Common myeloid progenitor, CD34-positive (primary cell): Measurements from ENCODE around the gene RAD23B.
A peak's percentile ranks its signal among the peaks of the same experiment; 100 is the strongest.
"Not testable (repeated sequence)": the region's sequence is repeated elsewhere in the genome, so short reads cannot be mapped to it uniquely, and the experiment has no call there.

Experiments
- CTCF ChIA-PET: fragments of 350-600 bp; sonication (Branson Sonifier 250); formaldehyde crosslinking; loops from one replicate; lab custom pipeline; 2021; ENCODE audit warnings: antibody characterized with exemption; lab: Charles Lee
- POLR2A ChIA-PET: fragments of 350-600 bp; sonication (Branson Sonifier 250); formaldehyde crosslinking; loops from one replicate; lab custom pipeline; 2021; ENCODE audit warnings: antibody characterized with exemption; lab: Charles Lee
- DNase-seq, 3 donors: peaks; one replicate each; pipeline versions ENCODE4 v3.0.0 to v3.0.0-alpha.2; 2013
- H3K27ac ChIP-seq, 2 experiments: 1 replicate in 1 of 2; 2 replicates in 1 of 2; pipeline ENCODE4 v1.7.0; 2013; ENCODE audit warnings: inconsistent platforms in 2 of 2, low read length in 2 of 2, mild to moderate bottlenecking in 2 of 2, low read depth in 1 of 2, moderate library complexity in 1 of 2; ENCODE audit not compliant: severe bottlenecking in 2 of 2, insufficient read depth in 1 of 2, poor library complexity in 1 of 2
- H3K27me3 ChIP-seq, 5 experiments: replicated peaks in 2 of 5; 1 replicate in 3 of 5; 2 replicates in 2 of 5; pipeline versions ENCODE4 v1.6.1 to v1.7.0; 2013; ENCODE audit warnings: low read length in 4 of 5, mild to moderate bottlenecking in 2 of 5, moderate library complexity in 2 of 5, inconsistent platforms in 1 of 5; ENCODE audit not compliant: insufficient read depth in 5 of 5, control insufficient read depth in 4 of 5
- H3K36me3 ChIP-seq, 4 experiments: 1 replicate in 2 of 4; 2 replicates in 2 of 4; pipeline versions ENCODE4 v1.6.1 to v1.7.0; 2013; ENCODE audit warnings: low read length in 3 of 4, control low read depth in 1 of 4, mild to moderate bottlenecking in 1 of 4; ENCODE audit not compliant: control insufficient read depth in 4 of 4, insufficient read depth in 4 of 4
- H3K4me1 ChIP-seq, 4 experiments: 1 replicate in 3 of 4; 2 replicates in 1 of 4; pipeline versions ENCODE4 v1.6.1 to v1.7.1; 2013; ENCODE audit warnings: low read length in 3 of 4, mild to moderate bottlenecking in 3 of 4, control low read depth in 1 of 4, inconsistent platforms in 1 of 4, moderate library complexity in 1 of 4; ENCODE audit not compliant: control insufficient read depth in 4 of 4, insufficient read depth in 4 of 4; ENCODE audit errors: control extremely low read depth in 1 of 4
- H3K4me3 ChIP-seq, 7 experiments: 1 replicate in 4 of 7; 2 replicates in 3 of 7; pipeline versions ENCODE4 v1.5.1 to v1.7.0; 2013; ENCODE audit warnings: mild to moderate bottlenecking in 7 of 7, low read length in 6 of 7, moderate library complexity in 6 of 7, inconsistent platforms in 2 of 7, low read depth in 2 of 7, control low read depth in 1 of 7; ENCODE audit not compliant: insufficient read depth in 4 of 7, control insufficient read depth in 1 of 7; ENCODE audit errors: extremely low read depth in 1 of 7
- H3K9me3 ChIP-seq, 5 experiments: 1 replicate in 4 of 5; 2 replicates in 1 of 5; pipeline versions ENCODE4 v1.6.1 to v1.7.1; 2013; ENCODE audit warnings: low read length in 4 of 5, mild to moderate bottlenecking in 2 of 5, inconsistent platforms in 1 of 5, low read depth in 1 of 5, moderate library complexity in 1 of 5; ENCODE audit not compliant: control insufficient read depth in 4 of 5, insufficient read depth in 2 of 5; ENCODE audit errors: control extremely low read depth in 1 of 5
- WGBS: methylation state at CpG from one replicate; pipeline ENCODE4 v1.1.5; 2013; ENCODE audit not compliant: insufficient coverage; 5-methylcytosine and 5-hydroxymethylcytosine counted together

Gene RAD23B

GRCh38 chr9:107258919-107259318, 24.2 kb upstream of the RAD23B start:
- peaks cover 0 to 8% (median 4%) of the 10 kb centered on the region in 4 experiments for H3K4me1 ChIP-seq
- H3K9me3 ChIP-seq, result no peaks in the 10 kb centered on the region
- H3K4me3 ChIP-seq, result no peak overlapping the region
- no peaks in the 10 kb centered on the region for H3K36me3 ChIP-seq
- POLR2A ChIA-PET, result no interaction called here
- no peak overlapping the region for H3K27ac ChIP-seq
- DNase-seq, result no peak
- CTCF ChIA-PET, result interaction anchor here (0.6 kb wide), 1 partner anchor 7 kb away, joined by 4 read pairs; no protein-coding TSS in a partner anchor
- H3K27me3 ChIP-seq, result no peaks in the 10 kb centered on the region
- WGBS, result 93% methylated on average over 3 of the region's 3 CpGs

DNA sequence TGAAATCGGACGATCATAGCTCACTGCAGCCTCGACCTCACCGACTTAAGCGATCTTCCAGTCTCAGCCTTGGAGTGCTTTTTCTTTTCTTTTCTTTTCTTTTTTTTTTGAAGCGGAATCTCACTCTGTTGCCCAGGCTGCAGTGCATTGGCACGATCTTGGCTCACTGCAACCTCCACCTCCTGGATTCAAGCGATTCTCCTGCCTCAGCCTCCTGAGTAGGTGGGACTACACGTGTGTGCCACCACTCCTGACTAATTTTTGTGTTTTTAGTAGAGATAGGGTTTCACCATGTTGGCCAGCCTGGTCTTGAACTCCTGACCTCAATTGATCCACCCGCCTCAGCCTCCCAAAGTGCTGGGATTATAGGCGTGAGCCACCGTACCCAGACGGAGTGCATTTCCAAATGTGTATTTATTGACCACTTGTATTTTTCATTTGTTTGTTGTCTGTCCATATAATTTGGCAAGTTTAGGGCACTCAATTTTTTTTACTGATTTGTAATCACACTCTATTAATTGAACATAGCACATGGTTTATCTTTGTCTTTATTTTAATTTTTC, 23.2 kb upstream of the RAD23B start:
- H3K27me3 ChIP-seq, H3K27ac ChIP-seq, H3K4me1 ChIP-seq, H3K9me3 ChIP-seq, H3K36me3 ChIP-seq, POLR2A ChIA-PET, DNase-seq, H3K4me3 ChIP-seq: not testable (repeated sequence)
- WGBS, result 98% methylated on average over 9 of the region's 13 CpGs
- CTCF ChIA-PET, result interaction anchor here (0.6 to 2.1 kb wide), 4 partner anchors 8 to 89 kb away, joined by 3 to 9 read pairs (median 4); no protein-coding TSS in a partner anchor

DNA sequence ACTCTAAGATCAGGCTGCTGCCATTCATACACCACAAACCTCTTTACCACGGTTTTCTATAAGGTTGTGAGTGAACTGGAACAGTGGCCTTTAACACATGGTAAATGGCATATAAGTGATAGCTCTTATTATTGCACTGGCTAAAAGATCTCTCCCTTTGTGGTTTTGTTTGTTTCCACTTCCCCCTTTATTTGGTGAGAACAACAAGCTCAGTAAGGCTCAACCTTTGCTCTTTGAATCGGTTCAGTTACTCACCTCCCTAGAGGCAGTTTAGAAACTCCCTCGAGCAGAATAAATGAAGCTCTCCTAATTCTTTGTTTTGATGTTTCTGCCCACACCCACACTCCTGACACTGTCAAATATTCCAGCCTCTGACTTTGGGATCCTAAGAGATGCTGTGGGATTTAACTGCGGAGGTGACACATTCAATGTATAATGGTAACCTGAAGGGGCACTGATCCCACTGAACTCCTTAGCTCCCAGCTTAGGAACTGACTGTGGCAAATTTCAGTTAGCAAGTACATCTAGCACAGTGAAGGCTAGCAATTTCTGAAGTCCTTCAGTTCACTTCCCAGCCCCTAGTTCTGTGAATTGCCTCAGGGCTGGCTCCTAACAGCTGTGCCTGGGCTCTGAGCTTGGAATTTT, 22.5 kb upstream of the RAD23B start:
- H3K27ac ChIP-seq, result no peak overlapping the region
- no peaks in the 10 kb centered on the region for H3K27me3 ChIP-seq
- POLR2A ChIA-PET, result no interaction called here
- H3K9me3 ChIP-seq, result peaks cover 0 to 5% (median 0%) of the 10 kb centered on the region in 5 experiments
- no peaks in the 10 kb centered on the region for H3K36me3 ChIP-seq
- peak; percentile 8 to 56 (median 56) for DNase-seq
- 57% methylated on average over 2 of the region's 4 CpGs for WGBS
- H3K4me3 ChIP-seq, result no peak overlapping the region
- CTCF ChIA-PET, result interaction anchor here (0.9 to 2.1 kb wide), 5 partner anchors 10 to 89 kb away, joined by 3 to 9 read pairs (median 4); no protein-coding TSS in a partner anchor
- peaks cover 0 to 8% (median 4%) of the 10 kb centered on the region in 4 experiments for H3K4me1 ChIP-seq

- Histone ChIP-seq H3K9me3 (peaks cover 0 to 8% (median 0%) of the 10 kb centered on the region in 5 experiments), H3K27me3 (no peaks in the 10 kb centered on the region), H3K27ac (no peak overlapping the region), H3K4me3 (no peak overlapping the region), H3K36me3 (no peaks in the 10 kb centered on the region), H3K4me1 (peaks cover 0 to 8% (median 4%) of the 10 kb centered on the region in 4 experiments)
- DNase-seq, result no peak
- WGBS, result 93% methylated on average over 3 of the region's 5 CpGs
- CTCF ChIA-PET, result interaction anchor here (0.9 to 2.1 kb wide), 5 partner anchors 9 to 88 kb away, joined by 3 to 9 read pairs (median 4); no protein-coding TSS in a partner anchor
- POLR2A ChIA-PET, result no interaction called here
These were observed 22.0 kb upstream of the RAD23B start for GRCh38 chr9:107261106-107261505.

GRCh38 chr9:107263289-107263688, 19.8 kb upstream of the RAD23B start:
- WGBS, result no CpG with 5 or more reads among the region's 2 CpGs

GRCh38 chr9:107266624-107267368, 16.3 kb upstream of the RAD23B start:
- no peak for DNase-seq
- H3K4me1 ChIP-seq, result no peaks in the 10 kb centered on the region
- ChIA-PET POLR2A (no interaction called here), CTCF (no interaction called here)
- H3K27ac ChIP-seq, result no peak overlapping the region
- no peak overlapping the region for H3K4me3 ChIP-seq
- WGBS, result 92% methylated on average over 3 of the region's 7 CpGs
- H3K27me3 ChIP-seq, result no peaks in the 10 kb centered on the region
- H3K9me3 ChIP-seq, result peaks cover 0 to 8% (median 0%) of the 10 kb centered on the region in 5 experiments
- no peaks in the 10 kb centered on the region for H3K36me3 ChIP-seq

More at GRCh38 chr9:107263289-107263688, 19.8 kb upstream of the RAD23B start:
- POLR2A ChIA-PET, result no interaction called here
- DNase-seq, result no peak
- H3K4me3 ChIP-seq, result no peak overlapping the region
- H3K27me3 ChIP-seq, result no peaks in the 10 kb centered on the region
- no peaks in the 10 kb centered on the region for H3K36me3 ChIP-seq
- peaks cover 0 to 8% (median 4%) of the 10 kb centered on the region in 4 experiments for H3K4me1 ChIP-seq
- peaks cover 0 to 8% (median 0%) of the 10 kb centered on the region in 5 experiments for H3K9me3 ChIP-seq
- CTCF ChIA-PET, result no interaction called here
- no peak overlapping the region for H3K27ac ChIP-seq
